H9 (cell line): ENCODE data around the gene SRL. TPM values are rescaled to one million over a fixed set of nuclear protein-coding genes. Genes with fewer than 3 reads are reported as not detected.

Source experiments
- DNase-seq: peaks from one replicate; pipeline ENCODE4 v3.0.0-alpha.2; 2017
- H2AFZ ChIP-seq: one replicate; pipeline ENCODE4 v1.6.1; 2013; ENCODE audit warnings: mild to moderate bottlenecking, low read length, control low read depth, moderate library complexity
- H2AK5ac ChIP-seq: 2 replicates; pipeline ENCODE4 v1.6.1; 2013; ENCODE audit warnings: low read length, control low read depth, mixed read lengths; ENCODE audit not compliant: insufficient read length
- H2BK120ac ChIP-seq: one replicate; pipeline ENCODE4 v1.6.1; 2013; ENCODE audit warnings: low read depth, mild to moderate bottlenecking, low read length, control low read depth, inconsistent platforms; ENCODE audit not compliant: poor library complexity, severe bottlenecking
- H2BK12ac ChIP-seq: 2 replicates; pipeline ENCODE4 v1.6.1; 2013; ENCODE audit warnings: low read length, control low read depth, mixed read lengths, low read depth; ENCODE audit not compliant: insufficient read length
- H2BK15ac ChIP-seq: 2 replicates; pipeline ENCODE4 v1.6.1; 2013; ENCODE audit warnings: low read depth, low read length, control low read depth
- H2BK20ac ChIP-seq: one replicate; pipeline ENCODE4 v1.6.1; 2013; ENCODE audit warnings: low read depth, mild to moderate bottlenecking, low read length, control low read depth, inconsistent platforms; ENCODE audit not compliant: poor library complexity, severe bottlenecking
- H2BK5ac ChIP-seq: 2 replicates; pipeline ENCODE4 v1.6.1; 2013; ENCODE audit warnings: low read length, control low read depth, mixed read lengths; ENCODE audit not compliant: insufficient read length
- H3K14ac ChIP-seq: 2 replicates; pipeline ENCODE4 v1.6.1; 2013; ENCODE audit warnings: low read length, control low read depth; ENCODE audit not compliant: insufficient read depth
- H3K18ac ChIP-seq: 2 replicates; pipeline ENCODE4 v1.6.1; 2013; ENCODE audit warnings: low read depth, mild to moderate bottlenecking, mixed read lengths, low read length, control low read depth; ENCODE audit not compliant: insufficient read length
- H3K23ac ChIP-seq: 2 replicates; pipeline ENCODE4 v1.6.1; 2013; ENCODE audit warnings: low read length, control low read depth, mixed read lengths, low read depth; ENCODE audit not compliant: insufficient read length
- H3K23me2 ChIP-seq: 2 replicates; pipeline ENCODE4 v1.6.1; 2013; ENCODE audit warnings: low read depth, mild to moderate bottlenecking, mixed read lengths, low read length, control low read depth; ENCODE audit not compliant: insufficient read length, poor library complexity, severe bottlenecking
- H3K27ac ChIP-seq: 2 replicates; pipeline ENCODE4 v1.5.1; 2013; ENCODE audit warnings: low read length, control low read depth, mixed read lengths, low read depth; ENCODE audit not compliant: insufficient read length
- H3K27me3 ChIP-seq: 2 replicates; pipeline ENCODE4 v1.6.1; 2013; ENCODE audit warnings: low read length, control low read depth, inconsistent platforms; ENCODE audit not compliant: insufficient read depth
- H3K4ac ChIP-seq: 2 replicates; pipeline ENCODE4 v1.6.1; 2013; ENCODE audit warnings: low read depth, mild to moderate bottlenecking, control low read depth, inconsistent platforms, low read length, moderate library complexity
- H3K4me1 ChIP-seq: 2 replicates; pipeline ENCODE4 v1.6.1; 2013; ENCODE audit warnings: low read length, control low read depth, inconsistent platforms; ENCODE audit not compliant: insufficient read depth
- H3K4me2 ChIP-seq: 2 replicates; pipeline ENCODE4 v1.6.1; 2013; ENCODE audit warnings: low read length, control low read depth, mixed read lengths; ENCODE audit not compliant: insufficient read length, insufficient read depth
- H3K56ac ChIP-seq: 2 replicates; pipeline ENCODE4 v1.6.1; 2013; ENCODE audit warnings: low read depth, mild to moderate bottlenecking, mixed read lengths, low read length, control low read depth; ENCODE audit not compliant: insufficient read length
- H3K79me1 ChIP-seq: 2 replicates; pipeline ENCODE4 v1.6.1; 2013; ENCODE audit warnings: low read depth, mild to moderate bottlenecking, moderate library complexity, low read length, control low read depth, inconsistent platforms; ENCODE audit not compliant: insufficient read depth, poor library complexity, severe bottlenecking
- H3K79me2 ChIP-seq: 2 replicates; pipeline ENCODE4 v1.6.1; 2013; ENCODE audit warnings: low read length, control low read depth, inconsistent platforms; ENCODE audit not compliant: insufficient read depth
- H3K9ac ChIP-seq: 2 replicates; pipeline ENCODE4 v1.6.1; 2013; ENCODE audit warnings: low read length, control low read depth, mixed read lengths; ENCODE audit not compliant: insufficient read length; ENCODE audit errors: extremely low read depth
- H3K9me3 ChIP-seq: one replicate; pipeline ENCODE4 v1.6.1; 2013; ENCODE audit warnings: low read depth, low read length, inconsistent platforms; ENCODE audit not compliant: control insufficient read depth
- H3T11ph ChIP-seq: one replicate; pipeline ENCODE4 v1.6.1; 2013; ENCODE audit warnings: mild to moderate bottlenecking, low read length, control low read depth, inconsistent platforms
- H4K20me1 ChIP-seq: one replicate; pipeline ENCODE4 v1.6.1; 2013; ENCODE audit not compliant: control insufficient read depth, insufficient read length, insufficient read depth
- H4K5ac ChIP-seq: 2 replicates; pipeline ENCODE4 v1.6.1; 2013; ENCODE audit warnings: low read depth, mild to moderate bottlenecking, mixed read lengths, low read length, control low read depth; ENCODE audit not compliant: insufficient read length
- H4K8ac ChIP-seq: replicated peaks from 2 replicates; pipeline ENCODE4 v1.6.1; 2013; ENCODE audit warnings: low read length, control low read depth, mixed read lengths, low read depth; ENCODE audit not compliant: insufficient read length
- H4K91ac ChIP-seq: 2 replicates; pipeline ENCODE4 v1.6.1; 2013; ENCODE audit warnings: low read depth, mild to moderate bottlenecking, moderate library complexity, mixed read lengths, low read length, control low read depth; ENCODE audit not compliant: insufficient read length
- H3K27ac Mint-ChIP-seq, 3 experiments: 2 replicates in 2 of 3; 3 replicates in 1 of 3; pipeline ENCODE4 v1.8.0; 2020 to 2021; ENCODE audit warnings: mixed read lengths in 3 of 3, mild to moderate bottlenecking in 1 of 3, moderate library complexity in 1 of 3
- H3K27me3 Mint-ChIP-seq: 2 replicates; pipeline ENCODE4 v1.8.0; 2021; ENCODE audit warnings: low read depth, mild to moderate bottlenecking, moderate library complexity, mixed read lengths
- H3K36me3 Mint-ChIP-seq, 3 experiments: 2 replicates in 2 of 3; 3 replicates in 1 of 3; pipeline ENCODE4 v1.8.0; 2020 to 2021; ENCODE audit warnings: low read depth in 3 of 3, mixed read lengths in 3 of 3; ENCODE audit not compliant: insufficient read depth in 1 of 3
- H3K4me1 Mint-ChIP-seq, 2 experiments: 2 replicates each; pipeline ENCODE4 v1.8.0; 2020; ENCODE audit warnings: mixed read lengths in 2 of 2
- H3K4me3 Mint-ChIP-seq, 2 experiments: 2 replicates in 1 of 2; 3 replicates in 1 of 2; pipeline ENCODE4 v1.8.0; 2020 to 2021; ENCODE audit warnings: mild to moderate bottlenecking in 2 of 2, mixed read lengths in 2 of 2, moderate library complexity in 1 of 2
- H3K9me3 Mint-ChIP-seq, 2 experiments: 2 replicates in 1 of 2; 3 replicates in 1 of 2; pipeline ENCODE4 v1.8.0; 2020; ENCODE audit warnings: mild to moderate bottlenecking in 2 of 2, mixed read lengths in 2 of 2, moderate library complexity in 1 of 2
- WGBS: extraction: QIAGEN DNeasy Blood & Tissue Kit; methylation state at CpG from one replicate; pipeline ENCODE4 v1.1.7; 2013; ENCODE audit warnings: missing lambda C conversion rate, low lambda C conversion rate, mixed read lengths; ENCODE audit not compliant: insufficient read length; ENCODE audit errors: extremely low coverage; 5-methylcytosine and 5-hydroxymethylcytosine counted together
- total RNA-seq: library from RNA; stranded (reverse); gene quantifications from 2 replicates; pipeline ENCODE4 v1.2.1, GENCODE V29; 2021
- TF ChIP-seq, protein P1 (sequence below): fragments of 200-600 bp; sonication (generic); conservative IDR thresholded peaks from 3 replicates; pipeline ENCODE4 v1.8.0; 2021; ENCODE audit warnings: antibody characterized with exemption, mild to moderate bottlenecking

The SRL gene
- total RNA-seq, 1 experiment from 2014 or later = not detected

DNA sequence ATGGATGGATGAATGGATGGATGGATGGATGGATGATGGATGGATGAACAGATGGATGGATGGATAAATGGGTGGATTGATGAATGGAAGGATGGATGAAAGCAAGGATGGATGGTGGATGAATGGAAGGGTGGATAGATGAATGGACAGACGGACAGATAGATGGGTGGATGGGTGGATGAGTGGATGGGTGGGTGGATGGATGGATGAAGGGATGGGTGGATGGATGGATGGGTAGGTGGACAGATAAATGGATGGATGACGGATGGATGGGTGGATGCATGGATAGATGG is 14.9 kb downstream of the SRL start:
- Histone ChIP-seq H2BK20ac (no peak overlapping the region), H3K79me1 (no peaks in the 10 kb centered on the region), H3K79me2 (no peaks in the 10 kb centered on the region), H3K18ac (no peak overlapping the region), H3K4me1 (no peaks in the 10 kb centered on the region), H4K91ac (no peak overlapping the region), H3K14ac (no peak overlapping the region), H4K8ac (no peak overlapping the region), H3K27ac (no peak overlapping the region), H2BK12ac (no peak overlapping the region), H3K23me2 (no peaks in the 10 kb centered on the region), H2AK5ac (no peak overlapping the region), H3K56ac (peak overlapping the region; percentile 55), H3K4me2 (no peak overlapping the region), H2BK15ac (no peak overlapping the region), H2BK5ac (no peak overlapping the region), H3K4ac (no peak overlapping the region), H2AFZ (no peak overlapping the region), H3K9ac (no peak overlapping the region), H3K23ac (no peak overlapping the region), H4K20me1 (no peaks in the 10 kb centered on the region), H2BK120ac (no peak overlapping the region), H3K27me3 (no peaks in the 10 kb centered on the region), H3T11ph (no peak overlapping the region), H3K9me3 (no peaks in the 10 kb centered on the region), H4K5ac (no peak overlapping the region)
- TF ChIP-seq, protein P1, sequence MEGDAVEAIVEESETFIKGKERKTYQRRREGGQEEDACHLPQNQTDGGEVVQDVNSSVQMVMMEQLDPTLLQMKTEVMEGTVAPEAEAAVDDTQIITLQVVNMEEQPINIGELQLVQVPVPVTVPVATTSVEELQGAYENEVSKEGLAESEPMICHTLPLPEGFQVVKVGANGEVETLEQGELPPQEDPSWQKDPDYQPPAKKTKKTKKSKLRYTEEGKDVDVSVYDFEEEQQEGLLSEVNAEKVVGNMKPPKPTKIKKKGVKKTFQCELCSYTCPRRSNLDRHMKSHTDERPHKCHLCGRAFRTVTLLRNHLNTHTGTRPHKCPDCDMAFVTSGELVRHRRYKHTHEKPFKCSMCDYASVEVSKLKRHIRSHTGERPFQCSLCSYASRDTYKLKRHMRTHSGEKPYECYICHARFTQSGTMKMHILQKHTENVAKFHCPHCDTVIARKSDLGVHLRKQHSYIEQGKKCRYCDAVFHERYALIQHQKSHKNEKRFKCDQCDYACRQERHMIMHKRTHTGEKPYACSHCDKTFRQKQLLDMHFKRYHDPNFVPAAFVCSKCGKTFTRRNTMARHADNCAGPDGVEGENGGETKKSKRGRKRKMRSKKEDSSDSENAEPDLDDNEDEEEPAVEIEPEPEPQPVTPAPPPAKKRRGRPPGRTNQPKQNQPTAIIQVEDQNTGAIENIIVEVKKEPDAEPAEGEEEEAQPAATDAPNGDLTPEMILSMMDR = no peak
- no peak for DNase-seq
- H3K4me3 Mint-ChIP-seq = no peak overlapping the region
- no peak overlapping the region for H3K27ac Mint-ChIP-seq
- no peaks in the 10 kb centered on the region for H3K4me1 Mint-ChIP-seq
- no peaks in the 10 kb centered on the region for H3K27me3 Mint-ChIP-seq
- H3K36me3 Mint-ChIP-seq = no peaks in the 10 kb centered on the region
- no peaks in the 10 kb centered on the region for H3K9me3 Mint-ChIP-seq
- no CpG with 5 or more reads among the region's 2 CpGs for WGBS
